ENCODE measurements around the gene LYRM9. TPM values are rescaled to one million over a fixed set of nuclear protein-coding genes. Genes with fewer than 3 reads are reported as not detected.

The LYRM9 gene
- total and polyA plus RNA-seq, 2 of the 8 experiments (the other 6 are each of a cell fraction or from before 2014, with no cell fraction given), result 4.3 to 5.2 TPM

DNA sequence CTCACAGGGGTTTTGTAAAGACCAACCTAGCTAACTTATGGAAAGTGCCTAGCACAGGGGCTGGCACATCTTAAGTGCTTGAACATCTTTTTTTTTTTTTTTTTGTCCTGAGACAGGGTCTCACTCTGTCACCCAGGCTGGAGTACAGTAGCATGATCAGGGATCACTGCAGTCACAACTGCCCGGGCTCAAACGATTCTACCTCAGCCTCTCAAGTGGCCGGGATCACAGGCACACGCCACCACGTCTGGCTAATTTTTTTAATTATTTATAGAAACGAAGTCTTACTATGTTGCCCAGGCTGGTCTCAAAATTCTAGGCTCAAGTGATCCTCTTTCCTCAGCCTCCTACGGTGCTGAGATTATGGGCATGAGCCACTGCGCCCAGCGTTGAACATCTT is 1.3 kb downstream of the LYRM9 start:
- Histone ChIP-seq H3K56ac (replicated peaks; ENCODE audit: insufficient read length, low read depth, low read length) (no peak overlapping the region), H3K79me2 (ENCODE audit: control insufficient read depth in 1 of 2, insufficient read depth in 2 of 2, low read length in 2 of 2) (no peaks in the 10 kb centered on the region), H3K27me3 (replicated peaks in 1 of 4; ENCODE audit: control insufficient read depth in 3 of 4, extremely low read depth in 1 of 4, insufficient read depth in 3 of 4, low read length in 3 of 4) (peaks cover 0 to 6% (median 0%) of the 10 kb centered on the region in 4 experiments; a peak in 2 of 7 replicates), H3K23me2 (ENCODE audit: low read depth, low read length) (peaks cover 3% of the 10 kb centered on the region; the same call in 1 of the 2 replicates), H4K91ac (replicated peaks; ENCODE audit: insufficient read length, low read length) (no peak overlapping the region), H3K4me3 (ENCODE audit: extremely low read depth in 1 of 4, insufficient read depth in 2 of 4, low read depth in 3 of 4, low read length in 4 of 4) (no peak overlapping the region), H4K8ac (ENCODE audit: extremely low read depth, insufficient read depth, low read length) (no peak overlapping the region), H3K23ac (ENCODE audit: insufficient read length) (no peak overlapping the region), H3K79me1 (ENCODE audit: low read depth, low read length) (no peaks in the 10 kb centered on the region), H2BK15ac (ENCODE audit: low read length) (no peak overlapping the region), H2BK20ac (ENCODE audit: low read length) (no peak overlapping the region), H3K27ac (ENCODE audit: low read depth, low read length) (no peak overlapping the region), H3K14ac (ENCODE audit: insufficient read length) (no peak overlapping the region), H3K4me1 (replicated peaks in 1 of 4; ENCODE audit: control insufficient read depth in 3 of 4, insufficient read depth in 4 of 4, low read length in 3 of 4) (peaks cover 6 to 37% (median 22%) of the 10 kb centered on the region in 4 experiments; a peak in 6 of 7 replicates), H2BK120ac (replicated peaks; ENCODE audit: low read depth, low read length) (no peak overlapping the region), H3K4me2 (ENCODE audit: insufficient read depth in 1 of 2, low read depth in 2 of 2, low read length in 2 of 2) (no peak overlapping the region; a peak in 1 of 4 replicates), H2BK5ac (ENCODE audit: low read depth, low read length) (no peak overlapping the region), H2AFZ (ENCODE audit: low read length) (no peak overlapping the region), H3K18ac (ENCODE audit: extremely low read depth, low read length) (no peak overlapping the region), H3K36me3 (ENCODE audit: control insufficient read depth in 2 of 4, insufficient read depth in 4 of 4, low read length in 3 of 4) (no peaks in the 10 kb centered on the region), H2AK5ac (ENCODE audit: low read depth, low read length) (no peak overlapping the region), H4K20me1 (replicated peaks in 1 of 2; ENCODE audit: control insufficient read depth in 1 of 2, insufficient read depth in 2 of 2, low read length in 2 of 2) (no peaks in the 10 kb centered on the region), H3K9me3 (ENCODE audit: insufficient read depth in 2 of 2, low read depth in 1 of 2, low read length in 1 of 2) (no peaks in the 10 kb centered on the region), H2BK12ac (ENCODE audit: low read depth, low read length) (no peak overlapping the region), H4K5ac (ENCODE audit: insufficient read length, low read depth, low read length) (no peak overlapping the region), H3K9ac (replicated peaks in 1 of 4; ENCODE audit: extremely low read depth in 1 of 4, low read depth in 3 of 4, low read length in 3 of 4) (no peak overlapping the region), H3K4ac (replicated peaks; ENCODE audit: insufficient read length, low read depth, low read length) (no peak overlapping the region)
- FAIRE-seq (no peak), DNase-seq (ENCODE audit: low read depth in 1 of 2, low spot score in 2 of 2) (no peak)
- 90% methylated on average over 9 of the region's 9 CpGs; no CpG with 5 or more reads in 1 of the 2 experiments for WGBS, 2 experiments (ENCODE audit: extremely low coverage in 1 of 2, insufficient coverage in 1 of 2, insufficient read length in 1 of 2, insufficient replicate concordance in 2 of 2, low coverage in 1 of 2, low lambda C conversion rate in 2 of 2, missing lambda C conversion rate in 1 of 2)
- ChIA-PET POLR2A (ENCODE audit: partially characterized antibody) (interaction anchor here (1.8 kb wide), 1 partner anchor 8 kb away, joined by 6 read pairs; no protein-coding TSS in a partner anchor), CTCF (ENCODE audit: partially characterized antibody) (interaction anchor here (1.2 to 16.1 kb wide), 5 partner anchors 11 to 297 kb away, joined by 3 to 299 read pairs (median 9); no protein-coding TSS in a partner anchor)
- no peak for TF ChIP-seq KDM5A (IDR thresholded peaks at IDR 0.05; ENCODE audit: low read length)
- no peak for TF ChIP-seq CREB1 (IDR thresholded peaks at IDR 0.05)
- TF ChIP-seq, protein P1, sequence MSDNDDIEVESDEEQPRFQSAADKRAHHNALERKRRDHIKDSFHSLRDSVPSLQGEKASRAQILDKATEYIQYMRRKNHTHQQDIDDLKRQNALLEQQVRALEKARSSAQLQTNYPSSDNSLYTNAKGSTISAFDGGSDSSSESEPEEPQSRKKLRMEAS (IDR thresholded peaks at IDR 0.05), result no peak

All from H1 (cell line).